ENCODE results near the gene FGF14.

The FGF14 gene

DNA sequence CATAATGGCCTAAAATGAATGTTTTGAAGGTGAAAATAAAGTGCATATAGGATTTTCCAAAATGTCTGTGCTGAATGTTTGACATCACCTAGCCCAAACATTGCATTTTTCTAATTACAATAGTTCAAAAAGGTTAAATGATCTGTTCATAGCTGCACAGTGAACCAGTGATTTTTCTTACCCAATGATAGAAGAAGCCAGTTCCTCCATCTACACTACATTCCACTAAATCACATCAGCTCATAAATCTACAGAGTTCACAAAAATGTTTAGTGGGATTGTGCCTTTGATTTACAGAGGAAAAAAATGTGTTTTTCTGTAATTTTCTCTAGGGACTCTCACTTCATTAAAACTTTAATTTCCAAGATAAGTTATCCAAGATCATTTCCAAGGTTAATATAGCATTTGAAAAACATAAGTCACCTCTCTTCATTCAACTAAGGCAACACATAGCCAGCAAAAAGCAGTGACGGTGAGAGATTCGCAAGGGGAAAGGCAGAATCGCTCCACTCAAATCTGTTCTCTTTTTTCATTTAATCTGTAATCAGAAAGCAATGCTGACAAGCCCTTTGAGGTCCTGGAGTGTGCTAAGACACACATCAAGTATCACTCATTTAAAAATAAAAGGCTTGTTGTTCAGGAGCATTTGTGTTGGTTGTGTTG is 194.0 kb downstream of the FGF14 start:
- Histone ChIP-seq H3K4me3 (ENCODE audit: low read length) (no peak overlapping the region), H3K4me1 (ENCODE audit: low read length) (no peaks in the 10 kb centered on the region), H3K36me3 (replicated peaks; ENCODE audit: low read depth, low read length) (no peaks in the 10 kb centered on the region), H2AFZ (ENCODE audit: low read depth, low read length) (no peak overlapping the region), H3K9me3 (ENCODE audit: insufficient read depth, low read length) (no peaks in the 10 kb centered on the region), H3K79me2 (ENCODE audit: low read length) (no peaks in the 10 kb centered on the region), H3K27me3 (ENCODE audit: low read depth, low read length) (no peaks in the 10 kb centered on the region), H3K4me2 (ENCODE audit: low read length) (no peak overlapping the region), H4K20me1 (ENCODE audit: insufficient read depth, low read length) (no peaks in the 10 kb centered on the region), H3K9ac (ENCODE audit: low read length) (no peak overlapping the region), H3K27ac (ENCODE audit: low read length) (no peak overlapping the region)
- TF ChIP-seq, protein P1, sequence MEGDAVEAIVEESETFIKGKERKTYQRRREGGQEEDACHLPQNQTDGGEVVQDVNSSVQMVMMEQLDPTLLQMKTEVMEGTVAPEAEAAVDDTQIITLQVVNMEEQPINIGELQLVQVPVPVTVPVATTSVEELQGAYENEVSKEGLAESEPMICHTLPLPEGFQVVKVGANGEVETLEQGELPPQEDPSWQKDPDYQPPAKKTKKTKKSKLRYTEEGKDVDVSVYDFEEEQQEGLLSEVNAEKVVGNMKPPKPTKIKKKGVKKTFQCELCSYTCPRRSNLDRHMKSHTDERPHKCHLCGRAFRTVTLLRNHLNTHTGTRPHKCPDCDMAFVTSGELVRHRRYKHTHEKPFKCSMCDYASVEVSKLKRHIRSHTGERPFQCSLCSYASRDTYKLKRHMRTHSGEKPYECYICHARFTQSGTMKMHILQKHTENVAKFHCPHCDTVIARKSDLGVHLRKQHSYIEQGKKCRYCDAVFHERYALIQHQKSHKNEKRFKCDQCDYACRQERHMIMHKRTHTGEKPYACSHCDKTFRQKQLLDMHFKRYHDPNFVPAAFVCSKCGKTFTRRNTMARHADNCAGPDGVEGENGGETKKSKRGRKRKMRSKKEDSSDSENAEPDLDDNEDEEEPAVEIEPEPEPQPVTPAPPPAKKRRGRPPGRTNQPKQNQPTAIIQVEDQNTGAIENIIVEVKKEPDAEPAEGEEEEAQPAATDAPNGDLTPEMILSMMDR (IDR thresholded peaks at IDR 0.05; ENCODE audit: low read depth, low read length), result no peak
- no peak for TF ChIP-seq EZH2phosphoT487 (IDR thresholded peaks at IDR 0.05; ENCODE audit: low read depth)

DNA sequence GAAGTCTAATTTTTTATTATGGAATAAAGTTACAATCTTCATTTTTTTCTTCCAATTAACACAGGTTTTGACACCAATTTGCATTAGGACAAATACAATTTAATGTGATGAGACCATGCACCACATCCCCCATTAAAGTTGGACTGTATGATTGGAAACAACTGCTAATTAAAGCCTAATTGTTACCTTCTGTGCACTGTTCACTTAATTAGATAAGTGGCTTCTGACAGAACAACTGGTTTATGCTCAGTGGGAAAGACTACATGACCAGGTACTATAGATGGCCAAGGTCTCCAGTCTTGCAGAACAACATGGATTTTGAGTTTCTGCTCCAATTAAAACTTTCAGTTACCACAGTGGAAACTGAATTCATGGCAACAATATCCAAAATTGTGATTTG is 198.1 kb downstream of the FGF14 start:
- Histone ChIP-seq H3K9me3 (ENCODE audit: insufficient read depth, low read length) (no peaks in the 10 kb centered on the region), H3K79me2 (ENCODE audit: low read length) (no peaks in the 10 kb centered on the region), H2AFZ (ENCODE audit: low read depth, low read length) (no peak overlapping the region), H3K27me3 (ENCODE audit: low read depth, low read length) (no peaks in the 10 kb centered on the region), H3K36me3 (replicated peaks; ENCODE audit: low read depth, low read length) (no peaks in the 10 kb centered on the region), H3K9ac (ENCODE audit: low read length) (no peak overlapping the region), H3K4me3 (ENCODE audit: low read length) (no peak overlapping the region), H3K4me2 (ENCODE audit: low read length) (no peak overlapping the region), H4K20me1 (ENCODE audit: insufficient read depth, low read length) (no peaks in the 10 kb centered on the region), H3K27ac (ENCODE audit: low read length) (no peak overlapping the region), H3K4me1 (ENCODE audit: low read length) (no peaks in the 10 kb centered on the region)
- TF ChIP-seq, protein P1 (IDR thresholded peaks at IDR 0.05; ENCODE audit: low read depth, low read length), result no peak
- no peak for TF ChIP-seq EZH2phosphoT487 (IDR thresholded peaks at IDR 0.05; ENCODE audit: low read depth)

DNA sequence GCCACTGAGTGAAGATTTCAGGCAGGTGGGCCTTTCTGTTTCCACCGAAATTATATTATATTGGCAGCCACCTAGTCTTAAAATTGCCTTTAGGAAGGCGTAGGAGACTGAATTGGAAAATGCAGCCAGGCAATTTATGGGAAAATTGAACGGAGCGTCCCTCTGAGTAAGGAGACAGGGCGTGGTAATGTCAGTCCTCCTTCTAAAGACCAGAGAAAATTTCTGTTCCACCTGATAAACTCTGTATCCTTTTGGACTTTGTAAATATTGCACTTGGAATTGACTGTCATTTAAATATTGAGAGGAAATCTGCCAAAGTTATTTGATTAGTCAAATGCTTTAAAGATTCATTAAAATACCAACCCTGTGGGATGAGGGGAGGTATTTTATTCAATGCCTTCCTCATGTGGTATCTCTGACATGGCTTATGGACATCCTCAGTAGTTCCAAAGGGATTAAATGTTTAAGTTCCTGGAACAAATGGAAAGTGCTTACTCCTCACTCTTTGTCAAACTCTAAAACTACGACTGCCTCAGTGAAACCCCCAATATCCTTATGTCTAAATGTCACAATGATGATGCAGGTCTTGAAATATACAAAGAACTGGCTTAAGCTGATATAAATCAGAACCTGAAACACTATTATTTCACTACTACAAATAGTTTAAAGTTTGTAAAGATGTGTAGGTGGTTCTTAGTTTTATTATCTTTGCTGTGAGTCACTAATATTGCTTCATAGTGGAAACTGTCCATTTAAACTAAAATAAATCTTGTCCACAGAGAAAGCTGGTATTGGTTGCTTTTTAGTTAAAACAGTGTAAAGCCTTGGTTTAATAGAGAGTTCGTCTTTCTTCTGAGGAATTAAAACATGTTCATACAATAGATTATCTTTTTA is 203.2 kb downstream of the FGF14 start:
- H3K4me1 ChIP-seq (ENCODE audit: low read length), result no peaks in the 10 kb centered on the region
- no peak overlapping the region for H3K4me2 ChIP-seq (ENCODE audit: low read length)
- no peaks in the 10 kb centered on the region for H4K20me1 ChIP-seq (ENCODE audit: insufficient read depth, low read length)
- no peak overlapping the region for H3K4me3 ChIP-seq (ENCODE audit: low read length)
- H2AFZ ChIP-seq (ENCODE audit: low read depth, low read length), result no peak overlapping the region
- no peak overlapping the region for H3K27ac ChIP-seq (ENCODE audit: low read length)
- no peak overlapping the region for H3K9ac ChIP-seq (ENCODE audit: low read length)
- no peaks in the 10 kb centered on the region for H3K9me3 ChIP-seq (ENCODE audit: insufficient read depth, low read length)
- TF ChIP-seq, protein P1 (IDR thresholded peaks at IDR 0.05; ENCODE audit: low read depth, low read length), result no peak
- TF ChIP-seq EZH2phosphoT487 (IDR thresholded peaks at IDR 0.05; ENCODE audit: low read depth), result no peak
- no peaks in the 10 kb centered on the region for H3K36me3 ChIP-seq (replicated peaks; ENCODE audit: low read depth, low read length)
- H3K79me2 ChIP-seq (ENCODE audit: low read length), result no peaks in the 10 kb centered on the region
- H3K27me3 ChIP-seq (ENCODE audit: low read depth, low read length), result no peaks in the 10 kb centered on the region

DNA sequence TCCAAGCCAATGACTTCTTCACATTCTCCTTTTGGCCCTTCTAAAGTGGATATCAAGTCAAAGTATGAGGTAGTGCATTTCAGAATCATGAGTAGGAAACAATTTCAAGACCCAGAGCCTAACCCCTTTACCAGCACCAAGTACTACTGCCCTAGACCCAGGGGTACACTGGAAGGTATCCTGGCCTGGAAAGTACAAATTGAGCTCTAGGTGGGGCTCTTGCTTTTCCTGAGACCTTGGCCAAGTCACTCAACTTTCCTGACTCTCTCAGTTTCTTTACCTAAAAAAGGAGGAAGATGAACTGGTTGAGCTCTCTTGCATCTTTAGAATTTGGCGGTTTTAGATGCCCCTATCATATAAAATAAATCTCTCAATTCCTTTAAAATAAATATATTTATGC is 204.7 kb downstream of the FGF14 start:
- H3K36me3 ChIP-seq (replicated peaks; ENCODE audit: low read depth, low read length), result no peaks in the 10 kb centered on the region
- H3K4me3 ChIP-seq (ENCODE audit: low read length), result no peak overlapping the region
- peak overlapping the region; percentile 9; the same call in 1 of the 2 replicates for H2AFZ ChIP-seq (ENCODE audit: low read depth, low read length)
- no peaks in the 10 kb centered on the region for H4K20me1 ChIP-seq (ENCODE audit: insufficient read depth, low read length)
- H3K4me2 ChIP-seq (ENCODE audit: low read length), result no peak overlapping the region
- no peak overlapping the region for H3K9ac ChIP-seq (ENCODE audit: low read length)
- H3K27ac ChIP-seq (ENCODE audit: low read length), result no peak overlapping the region
- H3K27me3 ChIP-seq (ENCODE audit: low read depth, low read length), result no peaks in the 10 kb centered on the region
- no peak for TF ChIP-seq EZH2phosphoT487 (IDR thresholded peaks at IDR 0.05; ENCODE audit: low read depth)
- TF ChIP-seq, protein P1 (IDR thresholded peaks at IDR 0.05; ENCODE audit: low read depth, low read length), result peak; percentile 52
- H3K79me2 ChIP-seq (ENCODE audit: low read length), result no peaks in the 10 kb centered on the region
- H3K9me3 ChIP-seq (ENCODE audit: insufficient read depth, low read length), result no peaks in the 10 kb centered on the region
- no peaks in the 10 kb centered on the region for H3K4me1 ChIP-seq (ENCODE audit: low read length)
